Stimulated activated CD4-positive, alpha-beta T cell treated with anti-CD3 and anti-CD28 coated beads, Interleukin-12 subunit alpha, Interleukin-12 subunit beta, amount 100 ng/mL, for 48 hours (primary cell): ENCODE results near the gene NTN3.
"Not testable (repeated sequence)": the region's sequence is repeated elsewhere in the genome, so short reads cannot be mapped to it uniquely, and the experiment has no call there.

Source experiments
- DNase-seq, 3 donors: peaks; one replicate each; pipeline ENCODE4 v3.0.0-alpha.2; 2020; ENCODE audit warnings: low read depth in 2 of 3, low spot score in 1 of 3

NTN3 gene

GRCh38 chr16:2471016-2471652 lies at the start of gene NTN3:
TSS of gene NTN3 (plus strand) at chr16:2471297. CDS start at chr16:2471702, 405 bp downstream.
- no peak for DNase-seq

DNA sequence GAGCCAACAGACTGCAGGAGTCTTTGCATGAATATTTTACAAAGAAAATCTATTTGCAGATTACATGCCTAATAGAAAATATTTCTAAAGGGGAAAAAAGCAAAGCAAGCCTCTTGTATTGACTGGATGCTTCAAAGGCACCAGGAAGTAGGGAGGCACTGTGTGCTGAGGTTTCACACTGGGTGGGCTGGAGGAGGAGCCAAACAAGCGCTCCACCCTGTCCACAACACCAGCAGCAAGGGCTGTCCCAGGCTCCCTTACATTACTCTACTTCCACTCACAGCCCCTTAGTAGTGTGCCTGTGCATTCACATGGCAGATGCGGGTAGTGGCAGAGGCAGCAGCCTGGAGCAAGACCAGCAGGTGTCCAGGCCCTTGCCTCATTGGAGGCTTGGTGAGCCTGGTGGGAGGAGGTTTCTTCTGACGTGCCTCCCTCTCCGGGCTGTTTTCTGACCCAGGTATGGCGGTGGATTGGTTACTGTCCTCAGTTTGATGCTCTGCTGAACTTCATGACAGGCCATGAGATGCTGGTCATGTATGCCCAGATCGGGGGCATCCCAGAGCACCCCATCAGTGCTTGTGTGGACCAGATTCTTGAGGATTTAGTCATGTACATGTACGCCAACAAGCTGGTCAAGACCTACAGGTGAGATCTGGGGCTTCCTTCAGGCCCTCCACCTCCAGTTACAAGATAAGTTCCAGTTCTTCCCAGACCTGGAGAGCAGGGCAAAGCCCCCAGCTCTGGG lies 48.8 kb upstream of the NTN3 start:
- DNase-seq, result no peak

DNA sequence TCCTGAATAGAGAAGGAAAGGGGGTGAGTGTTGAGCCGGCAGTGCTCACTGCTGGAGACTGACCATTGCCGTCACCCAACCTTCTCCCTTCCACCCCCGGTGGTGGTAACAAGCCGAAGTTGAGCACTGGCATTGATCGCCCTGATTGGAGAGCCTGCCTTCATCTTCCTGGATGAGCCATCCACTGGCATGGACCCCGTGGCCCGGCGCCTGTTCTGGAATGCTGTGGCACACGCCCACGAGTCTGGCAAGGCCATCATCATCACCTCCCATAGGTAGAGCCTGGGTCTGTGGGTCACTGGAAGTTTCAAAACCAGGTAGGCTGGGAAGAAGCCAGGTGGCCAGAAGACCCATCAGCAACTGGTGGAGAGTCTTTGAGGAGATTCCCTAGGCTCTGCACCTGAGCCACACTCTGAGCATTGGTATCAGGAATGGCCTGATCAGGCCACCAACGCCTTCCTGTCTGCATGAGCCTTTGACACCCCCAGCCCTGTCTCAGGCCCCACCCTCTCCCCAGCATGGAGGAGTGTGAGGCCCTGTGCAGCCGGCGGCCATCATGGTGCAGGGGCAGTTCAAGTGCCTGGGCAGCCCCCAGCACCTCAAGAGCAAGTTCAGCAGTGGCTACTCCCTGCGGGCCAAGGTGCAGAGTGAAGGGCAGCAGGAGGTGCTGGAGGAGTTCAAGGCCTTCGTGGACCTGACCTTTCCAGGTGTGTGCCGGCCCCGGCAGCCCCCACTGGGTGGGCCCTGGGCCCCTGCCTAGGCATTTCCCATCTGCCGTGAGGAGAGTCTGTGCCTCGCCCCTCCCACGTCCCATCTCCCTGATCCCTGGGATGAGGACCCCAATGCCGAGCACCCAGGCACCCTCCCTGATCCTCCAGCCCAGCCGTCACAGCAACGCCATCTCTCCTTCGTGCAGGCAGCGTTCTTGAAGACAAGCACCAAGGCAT lies 46.8 kb upstream of the NTN3 start:
- DNase-seq, result no peak

DNA sequence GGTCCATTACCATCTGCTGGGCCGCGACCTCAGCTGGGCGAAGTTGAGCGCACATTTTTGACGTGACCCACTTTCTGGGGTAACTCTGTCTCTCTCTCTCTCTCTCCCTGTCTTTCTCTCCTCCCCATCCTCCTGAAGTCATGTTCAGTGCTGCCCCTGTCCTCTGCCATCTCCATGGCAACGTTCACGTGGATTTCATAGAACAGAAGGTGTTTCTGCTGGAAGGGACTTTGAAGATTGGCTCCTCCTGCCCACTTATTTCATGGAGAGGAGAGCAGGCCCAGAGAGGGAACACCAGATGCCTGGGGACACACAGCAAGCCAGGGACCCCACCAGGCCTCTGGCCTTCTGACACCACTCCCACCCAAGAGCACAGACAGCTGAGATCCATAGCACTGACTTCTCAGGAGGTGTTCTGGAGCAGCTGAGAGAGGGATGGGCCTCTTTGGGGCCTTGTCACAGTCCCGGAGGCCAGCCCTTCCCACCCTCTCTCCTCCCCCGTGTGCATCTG lies 46.0 kb upstream of the NTN3 start:
- DNase-seq, result no peak

DNA sequence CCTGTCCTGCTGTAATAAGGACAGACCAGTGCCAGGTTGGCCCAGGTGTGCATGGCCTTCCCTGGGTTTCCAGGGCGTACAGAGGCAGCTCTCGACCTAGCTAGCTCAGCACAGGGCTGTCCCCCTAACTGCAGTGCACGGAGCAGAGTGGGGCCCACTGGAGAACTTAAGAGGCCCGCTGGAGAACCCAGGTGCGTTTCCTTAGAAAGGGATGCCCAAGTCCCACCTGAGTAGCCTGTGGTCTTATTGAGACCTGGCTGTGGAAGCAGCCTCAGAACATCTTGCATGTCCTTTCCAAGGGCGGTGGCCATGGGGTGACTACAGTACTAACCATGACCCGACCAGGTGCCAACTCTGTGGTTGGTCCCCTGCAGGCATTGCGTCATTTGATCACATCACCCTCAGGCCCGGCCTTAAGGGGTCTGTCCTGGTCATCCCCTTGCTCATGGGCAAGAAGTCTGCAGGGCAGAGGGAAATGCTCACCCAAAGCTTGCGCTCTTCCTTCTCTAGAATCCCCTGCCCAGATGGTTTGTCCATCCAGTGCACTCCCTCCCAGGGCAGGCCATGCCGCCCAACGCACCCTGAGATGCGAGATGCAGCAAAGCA lies 45.2 kb upstream of the NTN3 start:
- DNase-seq, result no peak

- no peak for DNase-seq
Observed at GRCh38 chr16:2426941-2427361, 44.1 kb upstream of the NTN3 start.

DNA sequence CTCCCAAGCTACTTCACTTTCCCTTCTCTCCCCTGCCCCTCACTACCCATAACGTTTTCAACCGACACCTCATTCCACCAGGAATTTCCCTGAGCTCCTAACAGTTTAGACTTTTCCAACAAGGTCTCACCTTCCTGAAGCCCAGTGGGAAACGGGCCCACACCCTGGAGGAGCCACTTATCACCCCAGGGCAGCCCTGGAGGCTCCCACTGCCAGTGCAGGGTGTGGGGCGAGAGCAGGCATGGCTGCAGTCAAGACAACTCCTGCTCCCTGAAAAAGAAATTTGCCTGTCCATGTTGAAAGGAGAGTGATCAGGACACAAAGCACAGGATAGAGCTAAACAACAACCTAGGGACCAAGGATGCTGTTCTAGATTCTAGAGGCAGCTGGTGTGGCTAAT lies 43.6 kb upstream of the NTN3 start:
- no peak for DNase-seq

GRCh38 chr16:2428051-2428783 lies 42.9 kb upstream of the NTN3 start:
- peak in 1 of 3 donors; percentile 7 for DNase-seq

- no peak for DNase-seq
Observed at GRCh38 chr16:2428784-2429033, 42.4 kb upstream of the NTN3 start.

DNA sequence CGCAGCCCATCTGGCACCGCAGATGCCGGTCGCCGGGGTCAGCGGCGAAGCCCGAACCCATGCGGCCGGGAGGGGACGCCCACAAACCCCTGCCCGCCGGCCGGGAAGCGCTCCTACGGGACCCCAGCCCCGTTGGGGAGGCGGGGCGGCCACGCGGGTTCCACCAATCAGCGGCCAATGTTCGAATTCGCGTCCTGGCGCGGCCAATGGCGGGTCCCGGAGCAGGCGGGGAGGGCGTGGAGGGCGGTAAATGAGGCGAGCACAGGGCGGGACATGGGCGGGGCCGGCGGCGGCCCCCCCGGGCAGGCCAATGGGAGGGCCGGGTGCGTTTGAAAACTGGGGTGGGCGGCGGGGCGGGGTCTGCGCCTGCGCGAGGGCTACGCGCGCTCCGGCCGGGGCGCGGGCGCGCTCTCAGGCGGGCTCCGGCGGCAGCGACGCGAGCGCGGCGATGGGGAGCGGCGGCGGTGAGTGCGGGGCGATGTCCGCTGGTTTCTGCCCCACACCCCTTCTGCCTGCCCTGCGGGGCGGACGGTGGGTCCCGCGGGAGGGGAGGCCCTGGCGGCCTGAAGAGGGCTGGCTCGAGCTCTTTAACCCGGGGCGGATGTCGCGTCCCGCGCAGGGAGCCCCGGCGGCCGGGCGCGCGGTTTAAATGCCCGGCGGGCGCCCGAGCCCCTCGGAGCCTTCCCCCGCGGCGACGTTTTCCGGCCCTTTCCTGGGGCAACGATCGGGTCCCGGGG lies 41.9 kb upstream of the NTN3 start, which contains the start of gene CCNF:
CCNF (plus strand) TSS at position 414 of the 737 bp plus-strand sequence; CDS start at position 449, 35 bp downstream.
- DNase-seq, result peak; percentile 95 to 99 (median 97)

GRCh38 chr16:2429771-2430663 lies 41.1 kb upstream of the NTN3 start:
- DNase-seq, result no peak

DNA sequence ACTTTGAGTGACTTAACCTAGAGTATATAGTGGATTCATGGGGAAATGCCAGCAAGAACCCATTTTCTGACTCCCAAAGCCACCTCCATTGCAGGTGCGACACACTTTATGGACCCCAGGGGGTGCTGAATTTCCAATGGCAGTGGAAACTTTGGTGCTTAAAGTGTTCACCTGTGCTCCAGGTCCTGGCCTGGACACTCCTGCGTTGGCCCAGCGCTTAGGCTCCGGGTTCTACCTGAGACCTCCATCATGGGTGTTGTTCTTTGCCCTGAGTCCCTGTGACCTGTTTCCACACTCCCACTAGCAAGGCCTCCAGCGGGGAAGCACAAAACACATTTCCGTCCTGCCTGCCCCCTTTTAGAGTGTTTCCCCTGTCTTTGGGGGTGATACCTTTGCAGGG lies 38.8 kb upstream of the NTN3 start:
- no peak for DNase-seq

GRCh38 chr16:2432801-2433505 lies 38.1 kb upstream of the NTN3 start:
- DNase-seq, result no peak

- DNase-seq, result not testable (repeated sequence)
Observed at GRCh38 chr16:2435236-2435635, 35.9 kb upstream of the NTN3 start.

GRCh38 chr16:2436110-2436509 lies 35.0 kb upstream of the NTN3 start:
- no peak for DNase-seq

- DNase-seq, result no peak
Observed at GRCh38 chr16:2437032-2437790, 33.9 kb upstream of the NTN3 start.

- DNase-seq, result no peak
Observed at GRCh38 chr16:2438121-2438520, 33.0 kb upstream of the NTN3 start.
